Right atrium auricular region (tissue), 2 donors: Measurements from ENCODE around the gene TBXAS1. TPM values are rescaled to one million over a fixed set of nuclear protein-coding genes. Genes with fewer than 3 reads are reported as not detected.

ENCODE experiments used
- DNase-seq: peaks from one replicate; pipeline ENCODE4 v3.0.0-alpha.2; 2019; ENCODE audit warnings: low spot score
- H3K27ac ChIP-seq, 2 donors: fragments of 200-600 bp; sonication (generic); 1 replicate in 1 of 2; 2 replicates in 1 of 2; pipeline ENCODE4 v1.5.1; 2016 to 2019
- H3K27me3 ChIP-seq, 2 donors: fragments of 200-600 bp; sonication (generic); one replicate each; pipeline versions ENCODE4 v1.5.1 to v1.6.0; 2017 to 2019
- H3K36me3 ChIP-seq: fragments of 200-600 bp; sonication (generic); one replicate; pipeline ENCODE4 v1.5.1; 2016
- H3K4me1 ChIP-seq, 2 donors: fragments of 200-600 bp; sonication (generic); one replicate each; pipeline versions ENCODE4 v1.5.1 to v1.6.0; 2017 to 2019
- H3K4me3 ChIP-seq, 2 donors: fragments of 200-600 bp; sonication (generic); 1 replicate in 1 of 2; 2 replicates in 1 of 2; pipeline ENCODE4 v1.5.1; 2017 to 2019; ENCODE audit warnings: mild to moderate bottlenecking in 1 of 2, moderate library complexity in 1 of 2
- H3K9me3 ChIP-seq, 2 donors: fragments of 200-600 bp; sonication (generic); one replicate each; pipeline ENCODE4 v1.5.1; 2019
- CTCF ChIP-seq, 2 donors: fragments of 200-600 bp; sonication (generic); IDR thresholded peaks; one replicate each; pipeline ENCODE4 v1.5.1; 2019; ENCODE audit warnings: antibody characterized with exemption in 2 of 2
- total RNA-seq, 2 donors: library from RNA; depleted of rRNA; stranded (reverse); fragments of >200 nt; gene quantifications; one replicate each; pipeline ENCODE4 v1.1.0, GENCODE V29; 2016

TBXAS1 gene
- total RNA-seq, 2 donors from 2014 or later, result 4.6 to 15.3 TPM

DNA sequence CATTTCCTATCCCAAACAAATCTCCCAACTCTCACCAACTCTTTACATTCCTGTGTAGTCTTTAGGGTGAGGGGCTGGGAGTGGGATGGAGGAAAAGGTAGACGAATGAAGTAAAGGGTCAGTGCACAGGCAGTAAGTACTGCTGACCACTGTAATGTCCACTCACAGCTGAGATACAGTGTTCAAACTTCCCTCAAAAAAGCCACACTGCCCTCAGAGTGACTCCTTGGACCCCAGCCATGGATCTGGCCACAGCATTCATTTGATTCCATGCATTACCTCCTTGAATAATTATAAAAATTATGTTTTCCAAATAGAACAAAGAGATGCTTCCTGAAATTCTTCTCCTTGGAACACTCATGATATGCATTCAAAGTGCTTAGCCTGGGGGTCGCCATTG, 31.5 kb upstream of the TBXAS1 start:
- no peak for DNase-seq
- Histone ChIP-seq H3K27me3 (no peaks in the 10 kb centered on the region), H3K4me1 (no peaks in the 10 kb centered on the region), H3K4me3 (no peak overlapping the region), H3K27ac (no peak overlapping the region), H3K9me3 (no peaks in the 10 kb centered on the region), H3K36me3 (no peaks in the 10 kb centered on the region)
- no peak for TF ChIP-seq CTCF (IDR thresholded peaks at IDR 0.05)

DNA sequence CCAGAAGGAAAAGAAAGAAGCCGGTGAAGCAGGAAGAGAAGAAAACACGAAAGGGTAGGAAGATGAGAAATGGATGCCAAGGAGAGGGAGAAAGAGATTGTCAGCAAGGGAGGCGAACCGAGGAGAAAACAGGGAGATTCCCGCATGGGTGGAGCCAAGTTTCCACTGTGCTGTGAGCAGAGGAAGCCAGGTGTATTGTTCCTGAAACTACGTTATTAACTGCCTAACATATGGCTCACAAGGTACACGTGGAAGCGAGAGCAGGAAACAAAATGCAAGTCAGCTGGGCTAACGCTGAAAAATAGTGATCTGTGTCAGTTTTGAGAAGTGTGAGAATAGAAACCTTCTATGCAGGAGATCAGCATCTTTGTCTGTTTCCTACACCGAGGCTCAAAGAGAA, 30.8 kb upstream of the TBXAS1 start:
- no peak for TF ChIP-seq CTCF (IDR thresholded peaks at IDR 0.05)

GRCh38 chr7:139798892-139799291, 30.2 kb upstream of the TBXAS1 start:
- no peak overlapping the region for H3K27ac ChIP-seq
- no peaks in the 10 kb centered on the region for H3K9me3 ChIP-seq
- TF ChIP-seq CTCF (IDR thresholded peaks at IDR 0.05), result no peak
- H3K27me3 ChIP-seq, result no peaks in the 10 kb centered on the region
- no peak overlapping the region for H3K4me3 ChIP-seq
- DNase-seq, result no peak
- H3K4me1 ChIP-seq, result no peaks in the 10 kb centered on the region
- H3K36me3 ChIP-seq, result no peaks in the 10 kb centered on the region

More for the DNA sequence above, 30.8 kb upstream of the TBXAS1 start:
- Histone ChIP-seq H3K4me1 (no peaks in the 10 kb centered on the region), H3K27ac (no peak overlapping the region), H3K9me3 (no peaks in the 10 kb centered on the region), H3K27me3 (no peaks in the 10 kb centered on the region), H3K36me3 (no peaks in the 10 kb centered on the region), H3K4me3 (no peak overlapping the region)
- DNase-seq, result no peak

GRCh38 chr7:139799586-139799985, 29.5 kb upstream of the TBXAS1 start:
- Histone ChIP-seq H3K9me3 (no peaks in the 10 kb centered on the region), H3K4me1 (no peaks in the 10 kb centered on the region), H3K36me3 (no peaks in the 10 kb centered on the region), H3K27ac (no peak overlapping the region), H3K27me3 (no peaks in the 10 kb centered on the region), H3K4me3 (no peak overlapping the region)
- TF ChIP-seq CTCF (IDR thresholded peaks at IDR 0.05), result no peak
- no peak for DNase-seq

GRCh38 chr7:139804571-139804970, 24.5 kb upstream of the TBXAS1 start:
- no peak overlapping the region for H3K4me3 ChIP-seq
- no peaks in the 10 kb centered on the region for H3K9me3 ChIP-seq
- H3K27me3 ChIP-seq, result no peaks in the 10 kb centered on the region
- no peak overlapping the region for H3K27ac ChIP-seq
- DNase-seq, result no peak
- H3K4me1 ChIP-seq, result no peaks in the 10 kb centered on the region
- no peak for TF ChIP-seq CTCF (IDR thresholded peaks at IDR 0.05)
- H3K36me3 ChIP-seq, result no peaks in the 10 kb centered on the region

GRCh38 chr7:139807009-139807408, 22.1 kb upstream of the TBXAS1 start:
- Histone ChIP-seq H3K27ac (no peak overlapping the region), H3K4me3 (no peak overlapping the region), H3K27me3 (no peaks in the 10 kb centered on the region), H3K36me3 (no peaks in the 10 kb centered on the region), H3K9me3 (no peaks in the 10 kb centered on the region), H3K4me1 (no peaks in the 10 kb centered on the region)
- no peak for DNase-seq
- TF ChIP-seq CTCF (IDR thresholded peaks at IDR 0.05), result no peak
